ENCODE data around the gene ELOA.

ELOA gene

DNA sequence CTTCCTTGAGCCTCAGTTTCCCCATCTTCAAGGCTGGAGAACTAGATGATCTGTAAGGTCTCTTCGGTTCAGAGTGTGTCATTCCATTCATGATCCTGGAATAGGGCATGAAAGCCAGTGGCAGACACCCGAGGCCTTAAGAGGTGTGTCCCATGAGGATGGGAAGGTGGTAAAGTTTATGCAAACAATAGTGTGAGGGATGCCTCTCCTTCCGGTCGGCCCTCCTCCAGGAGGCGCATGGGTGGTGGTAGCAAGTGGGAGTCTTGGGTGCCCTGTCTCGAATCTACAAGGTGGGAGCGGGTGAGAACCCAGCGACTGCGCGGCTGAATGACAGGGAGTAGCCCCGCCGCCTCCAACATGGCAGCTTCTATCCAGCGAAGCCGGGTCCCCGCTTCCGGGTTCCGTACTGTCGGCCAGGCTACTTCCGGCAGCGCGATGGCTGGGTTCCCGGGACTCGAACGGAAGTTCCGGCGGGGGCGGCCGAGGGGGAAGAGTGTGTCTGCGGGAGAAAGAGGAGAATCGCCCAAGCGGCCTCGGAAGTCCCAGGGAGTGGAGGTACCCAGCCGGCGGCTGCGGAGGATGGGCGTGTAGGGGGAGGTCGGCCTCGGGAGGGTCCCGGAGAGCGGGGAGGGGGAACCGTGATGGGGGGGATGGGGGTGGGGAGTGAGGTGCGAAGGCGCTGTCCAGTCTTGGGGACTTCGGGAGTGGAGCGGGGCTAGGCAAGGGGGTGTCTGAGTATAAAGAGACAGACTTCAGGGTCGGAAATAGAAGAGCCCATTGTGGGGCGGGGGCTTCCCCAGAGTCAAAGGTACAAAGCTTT is 47.6 kb downstream of the ELOA start, which contains the start of gene LYPLA2:
LYPLA2 (plus strand) TSS at position 450 of the 820 bp plus-strand sequence. CDS start 1,538 bp downstream, outside the sequence.
- Histone ChIP-seq H3K27ac (ENCODE audit: extremely low read depth, low read depth, low read length) (peak within 1 kb of the TSS; percentile 26; the same call in 1 of the 2 replicates), H3K4me3 (ENCODE audit: low read depth, low read length) (peak within 1 kb of the TSS; percentile 73), H3K36me3 (ENCODE audit: control insufficient read depth in 2 of 2, insufficient read depth in 1 of 2, low read length in 2 of 2) (peaks cover 8 to 67% of the 10 kb centered on the region in 2 experiments), H3K4me1 (ENCODE audit: control insufficient read depth, insufficient read depth, low read length) (peaks cover 9% of the 10 kb centered on the region; the same call in 1 of the 2 replicates), H3K9me3 (ENCODE audit: control insufficient read depth, insufficient read depth, low read depth, low read length) (no peaks in the 10 kb centered on the region)
- ChIA-PET CTCF (interaction anchor here (0.6 to 1.5 kb wide), 5 partner anchors 7 to 375 kb away, joined by 3 to 7 read pairs (median 3); no protein-coding TSS in a partner anchor), POLR2A (interaction anchor here (0.8 to 8.9 kb wide), 4 partner anchors 9 to 19 kb away, joined by 3 to 101 read pairs (median 24); partner anchors contain the start of genes GALE and PITHD1)
- TF ChIP-seq, protein P1, sequence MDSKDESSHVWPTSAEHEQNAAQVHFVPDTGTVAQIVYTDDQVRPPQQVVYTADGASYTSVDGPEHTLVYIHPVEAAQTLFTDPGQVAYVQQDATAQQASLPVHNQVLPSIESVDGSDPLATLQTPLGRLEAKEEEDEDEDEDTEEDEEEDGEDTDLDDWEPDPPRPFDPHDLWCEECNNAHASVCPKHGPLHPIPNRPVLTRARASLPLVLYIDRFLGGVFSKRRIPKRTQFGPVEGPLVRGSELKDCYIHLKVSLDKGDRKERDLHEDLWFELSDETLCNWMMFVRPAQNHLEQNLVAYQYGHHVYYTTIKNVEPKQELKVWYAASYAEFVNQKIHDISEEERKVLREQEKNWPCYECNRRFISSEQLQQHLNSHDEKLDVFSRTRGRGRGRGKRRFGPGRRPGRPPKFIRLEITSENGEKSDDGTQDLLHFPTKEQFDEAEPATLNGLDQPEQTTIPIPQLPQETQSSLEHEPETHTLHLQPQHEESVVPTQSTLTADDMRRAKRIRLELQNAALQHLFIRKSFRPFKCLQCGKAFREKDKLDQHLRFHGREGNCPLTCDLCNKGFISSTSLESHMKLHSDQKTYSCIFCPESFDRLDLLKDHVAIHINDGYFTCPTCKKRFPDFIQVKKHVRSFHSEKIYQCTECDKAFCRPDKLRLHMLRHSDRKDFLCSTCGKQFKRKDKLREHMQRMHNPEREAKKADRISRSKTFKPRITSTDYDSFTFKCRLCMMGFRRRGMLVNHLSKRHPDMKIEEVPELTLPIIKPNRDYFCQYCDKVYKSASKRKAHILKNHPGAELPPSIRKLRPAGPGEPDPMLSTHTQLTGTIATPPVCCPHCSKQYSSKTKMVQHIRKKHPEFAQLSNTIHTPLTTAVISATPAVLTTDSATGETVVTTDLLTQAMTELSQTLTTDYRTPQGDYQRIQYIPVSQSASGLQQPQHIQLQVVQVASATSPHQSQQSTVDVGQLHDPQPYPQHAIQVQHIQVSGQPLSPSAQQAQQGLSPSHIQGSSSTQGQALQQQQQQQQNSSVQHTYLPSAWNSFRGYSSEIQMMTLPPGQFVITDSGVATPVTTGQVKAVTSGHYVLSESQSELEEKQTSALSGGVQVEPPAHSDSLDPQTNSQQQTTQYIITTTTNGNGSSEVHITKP (tag by site-specific recombination; IDR thresholded peaks at IDR 0.05) = no peak; the same call in none of the 2 replicates
- peak; percentile 56; the same call in 1 of the 2 replicates for TF ChIP-seq ZNF561 (tag by site-specific recombination; IDR thresholded peaks at IDR 0.05; ENCODE audit: borderline replicate concordance)
- TF ChIP-seq ZNF600 (tag by site-specific recombination; IDR thresholded peaks at IDR 0.05) = no peak; the same call in 1 of the 2 replicates
- TF ChIP-seq ZNF76 (tag by site-specific recombination; IDR thresholded peaks at IDR 0.05; ENCODE audit: borderline replicate concordance, low read depth) = peak; percentile 71; the same call in 1 of the 2 replicates
- TF ChIP-seq FEZF1 (tag by site-specific recombination; IDR thresholded peaks at IDR 0.05) = no peak
- TF ChIP-seq, protein P2, sequence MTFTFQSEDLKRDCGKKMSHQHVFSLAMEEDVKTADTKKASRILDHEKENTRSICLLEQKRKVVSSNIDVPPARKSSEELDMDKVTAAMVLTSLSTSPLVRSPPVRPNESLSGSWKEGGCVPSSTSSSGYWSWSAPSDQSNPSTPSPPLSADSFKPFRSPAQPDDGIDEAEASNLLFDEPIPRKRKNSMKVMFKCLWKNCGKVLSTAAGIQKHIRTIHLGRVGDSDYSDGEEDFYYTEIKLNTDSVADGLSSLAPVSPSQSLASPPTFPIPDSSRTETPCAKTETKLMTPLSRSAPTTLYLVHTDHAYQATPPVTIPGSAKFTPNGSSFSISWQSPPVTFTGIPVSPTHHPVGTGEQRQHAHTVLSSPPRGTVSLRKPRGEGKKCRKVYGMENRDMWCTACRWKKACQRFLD (tag by site-specific recombination; IDR thresholded peaks at IDR 0.05) = 0 out of 2 replicates have a peak, but pooled peaks have one; percentile 52
- TF ChIP-seq ZFP69B (tag by site-specific recombination; IDR thresholded peaks at IDR 0.05) = no peak
- TF ChIP-seq ZFHX2 (tag by site-specific recombination; conservative IDR thresholded peaks at IDR 0.05) = peak; percentile 68
- TF ChIP-seq ZNF501 (tag by site-specific recombination; IDR thresholded peaks at IDR 0.05) = 0 out of 2 replicates have a peak, but pooled peaks have one; percentile 23
- TF ChIP-seq OSR2 (tag by site-specific recombination; IDR thresholded peaks at IDR 0.05) = peak; percentile 54; the same call in 1 of the 2 replicates
- TF ChIP-seq KLF1 (tag by site-specific recombination; IDR thresholded peaks at IDR 0.05) = peak; percentile 91
- peak; percentile 88 for TF ChIP-seq YY2 (tag by site-specific recombination; IDR thresholded peaks at IDR 0.05)
- TF ChIP-seq, protein P3, sequence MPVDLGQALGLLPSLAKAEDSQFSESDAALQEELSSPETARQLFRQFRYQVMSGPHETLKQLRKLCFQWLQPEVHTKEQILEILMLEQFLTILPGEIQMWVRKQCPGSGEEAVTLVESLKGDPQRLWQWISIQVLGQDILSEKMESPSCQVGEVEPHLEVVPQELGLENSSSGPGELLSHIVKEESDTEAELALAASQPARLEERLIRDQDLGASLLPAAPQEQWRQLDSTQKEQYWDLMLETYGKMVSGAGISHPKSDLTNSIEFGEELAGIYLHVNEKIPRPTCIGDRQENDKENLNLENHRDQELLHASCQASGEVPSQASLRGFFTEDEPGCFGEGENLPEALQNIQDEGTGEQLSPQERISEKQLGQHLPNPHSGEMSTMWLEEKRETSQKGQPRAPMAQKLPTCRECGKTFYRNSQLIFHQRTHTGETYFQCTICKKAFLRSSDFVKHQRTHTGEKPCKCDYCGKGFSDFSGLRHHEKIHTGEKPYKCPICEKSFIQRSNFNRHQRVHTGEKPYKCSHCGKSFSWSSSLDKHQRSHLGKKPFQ (tag by site-specific recombination; IDR thresholded peaks at IDR 0.05) = peak; percentile 100
- no peak for TF ChIP-seq ZNF292 (tag by site-specific recombination; IDR thresholded peaks at IDR 0.05; ENCODE audit: borderline replicate concordance, low read depth)
- peak; percentile 91 for TF ChIP-seq ZBTB20 (tag by site-specific recombination; IDR thresholded peaks at IDR 0.05)
- TF ChIP-seq EGR2 (tag by site-specific recombination; IDR thresholded peaks at IDR 0.05; ENCODE audit: low read depth) = peak; percentile 70
- TF ChIP-seq ZNF23 (tag by site-specific recombination; IDR thresholded peaks at IDR 0.05; ENCODE audit: borderline replicate concordance) = no peak
- 0 out of 2 replicates have a peak, but pooled peaks have one; percentile 37 for TF ChIP-seq ZEB2 (tag by site-specific recombination; IDR thresholded peaks at IDR 0.05)
- no peak for TF ChIP-seq ZNF112 (tag by site-specific recombination; IDR thresholded peaks at IDR 0.05)
- TF ChIP-seq YY1 (tag by site-specific recombination; IDR thresholded peaks at IDR 0.05) = peak; percentile 84
- TF ChIP-seq, protein P4, sequence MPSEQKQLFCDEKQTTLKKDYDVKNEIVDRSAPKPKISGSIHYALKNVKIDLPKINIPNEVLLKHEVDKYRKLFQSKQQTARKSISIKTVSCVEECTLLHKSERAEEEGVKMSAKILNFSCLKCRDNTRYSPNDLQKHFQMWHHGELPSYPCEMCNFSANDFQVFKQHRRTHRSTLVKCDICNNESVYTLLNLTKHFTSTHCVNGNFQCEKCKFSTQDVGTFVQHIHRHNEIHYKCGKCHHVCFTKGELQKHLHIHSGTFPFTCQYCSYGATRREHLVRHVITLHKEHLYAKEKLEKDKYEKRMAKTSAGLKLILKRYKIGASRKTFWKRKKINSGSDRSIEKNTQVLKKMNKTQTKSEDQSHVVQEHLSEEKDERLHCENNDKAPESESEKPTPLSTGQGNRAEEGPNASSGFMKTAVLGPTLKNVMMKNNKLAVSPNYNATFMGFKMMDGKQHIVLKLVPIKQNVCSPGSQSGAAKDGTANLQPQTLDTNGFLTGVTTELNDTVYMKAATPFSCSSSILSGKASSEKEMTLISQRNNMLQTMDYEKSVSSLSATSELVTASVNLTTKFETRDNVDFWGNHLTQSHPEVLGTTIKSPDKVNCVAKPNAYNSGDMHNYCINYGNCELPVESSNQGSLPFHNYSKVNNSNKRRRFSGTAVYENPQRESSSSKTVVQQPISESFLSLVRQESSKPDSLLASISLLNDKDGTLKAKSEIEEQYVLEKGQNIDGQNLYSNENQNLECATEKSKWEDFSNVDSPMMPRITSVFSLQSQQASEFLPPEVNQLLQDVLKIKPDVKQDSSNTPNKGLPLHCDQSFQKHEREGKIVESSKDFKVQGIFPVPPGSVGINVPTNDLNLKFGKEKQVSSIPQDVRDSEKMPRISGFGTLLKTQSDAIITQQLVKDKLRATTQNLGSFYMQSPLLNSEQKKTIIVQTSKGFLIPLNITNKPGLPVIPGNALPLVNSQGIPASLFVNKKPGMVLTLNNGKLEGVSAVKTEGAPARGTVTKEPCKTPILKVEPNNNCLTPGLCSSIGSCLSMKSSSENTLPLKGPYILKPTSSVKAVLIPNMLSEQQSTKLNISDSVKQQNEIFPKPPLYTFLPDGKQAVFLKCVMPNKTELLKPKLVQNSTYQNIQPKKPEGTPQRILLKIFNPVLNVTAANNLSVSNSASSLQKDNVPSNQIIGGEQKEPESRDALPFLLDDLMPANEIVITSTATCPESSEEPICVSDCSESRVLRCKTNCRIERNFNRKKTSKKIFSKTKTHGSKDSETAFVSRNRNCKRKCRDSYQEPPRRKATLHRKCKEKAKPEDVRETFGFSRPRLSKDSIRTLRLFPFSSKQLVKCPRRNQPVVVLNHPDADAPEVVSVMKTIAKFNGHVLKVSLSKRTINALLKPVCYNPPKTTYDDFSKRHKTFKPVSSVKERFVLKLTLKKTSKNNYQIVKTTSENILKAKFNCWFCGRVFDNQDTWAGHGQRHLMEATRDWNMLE (tag by site-specific recombination; conservative IDR thresholded peaks at IDR 0.05; ENCODE audit: low read depth) = peak; percentile 72
